Measurements from ENCODE around the gene RER1.

DNA sequence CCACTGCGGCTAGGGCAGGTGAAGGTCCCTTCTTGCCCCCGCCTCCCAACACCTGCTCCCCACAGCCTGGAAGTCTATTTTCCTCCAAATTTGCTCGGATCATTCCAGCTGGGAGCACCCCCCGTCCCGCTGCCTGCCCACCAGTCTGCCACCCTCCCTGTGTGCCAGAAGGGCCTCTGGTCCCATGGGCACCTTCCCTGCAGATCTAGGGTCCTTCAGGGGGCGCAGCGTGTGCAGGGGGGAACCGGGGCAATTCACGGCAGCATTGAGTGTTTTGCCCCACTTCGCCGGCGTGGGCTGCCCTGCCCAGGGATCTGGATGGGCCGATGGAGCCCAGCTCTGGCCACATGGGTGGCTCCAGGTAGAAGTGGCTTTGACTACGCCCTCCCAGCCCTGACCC is 47.0 kb downstream of the RER1 start:
- TF ChIP-seq, protein P1, sequence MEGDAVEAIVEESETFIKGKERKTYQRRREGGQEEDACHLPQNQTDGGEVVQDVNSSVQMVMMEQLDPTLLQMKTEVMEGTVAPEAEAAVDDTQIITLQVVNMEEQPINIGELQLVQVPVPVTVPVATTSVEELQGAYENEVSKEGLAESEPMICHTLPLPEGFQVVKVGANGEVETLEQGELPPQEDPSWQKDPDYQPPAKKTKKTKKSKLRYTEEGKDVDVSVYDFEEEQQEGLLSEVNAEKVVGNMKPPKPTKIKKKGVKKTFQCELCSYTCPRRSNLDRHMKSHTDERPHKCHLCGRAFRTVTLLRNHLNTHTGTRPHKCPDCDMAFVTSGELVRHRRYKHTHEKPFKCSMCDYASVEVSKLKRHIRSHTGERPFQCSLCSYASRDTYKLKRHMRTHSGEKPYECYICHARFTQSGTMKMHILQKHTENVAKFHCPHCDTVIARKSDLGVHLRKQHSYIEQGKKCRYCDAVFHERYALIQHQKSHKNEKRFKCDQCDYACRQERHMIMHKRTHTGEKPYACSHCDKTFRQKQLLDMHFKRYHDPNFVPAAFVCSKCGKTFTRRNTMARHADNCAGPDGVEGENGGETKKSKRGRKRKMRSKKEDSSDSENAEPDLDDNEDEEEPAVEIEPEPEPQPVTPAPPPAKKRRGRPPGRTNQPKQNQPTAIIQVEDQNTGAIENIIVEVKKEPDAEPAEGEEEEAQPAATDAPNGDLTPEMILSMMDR (conservative IDR thresholded peaks at IDR 0.05), result no peak
- no peak for TF ChIP-seq ZFX (IDR thresholded peaks at IDR 0.05)

All from C4-2B (cell line).